ENCODE measurements around the gene NKIRAS1.

The NKIRAS1 gene

GRCh38 chr3:23916886-23917678, at the start of gene NKIRAS1, which contains the start of gene RPL15:
Gene NKIRAS1 (minus strand): TSS chr3:23916990. CDS start chr3:23910904, 6,086 bp downstream.
Gene RPL15 (plus strand): TSS chr3:23917132. CDS start chr3:23917860, 728 bp downstream.
- DNase-seq, result peak; percentile 97

- no peak for DNase-seq
Measured at GRCh38 chr3:23966328-23966727, 49.5 kb upstream of the NKIRAS1 start.

GRCh38 chr3:23964537-23965235, 47.9 kb upstream of the NKIRAS1 start:
- no peak for DNase-seq

GRCh38 chr3:23961913-23962312, 45.1 kb upstream of the NKIRAS1 start:
- no peak for DNase-seq

- DNase-seq, result no peak
Measured at GRCh38 chr3:23961066-23961465, 44.3 kb upstream of the NKIRAS1 start.

GRCh38 chr3:23960649-23961048, 43.9 kb upstream of the NKIRAS1 start:
- no peak for DNase-seq

- DNase-seq, result no peak
Measured at GRCh38 chr3:23959135-23959900, 42.5 kb upstream of the NKIRAS1 start.

- no peak for DNase-seq
Measured at GRCh38 chr3:23956701-23957100, 39.9 kb upstream of the NKIRAS1 start.

GRCh38 chr3:23954144-23954543, 37.4 kb upstream of the NKIRAS1 start:
- DNase-seq, result no peak

GRCh38 chr3:23953523-23953922, 36.7 kb upstream of the NKIRAS1 start:
- DNase-seq, result no peak

GRCh38 chr3:23952646-23953045, 35.9 kb upstream of the NKIRAS1 start:
- no peak for DNase-seq

- no peak for DNase-seq
Measured at GRCh38 chr3:23950293-23950692, 33.5 kb upstream of the NKIRAS1 start.

- DNase-seq, result no peak
Measured at GRCh38 chr3:23949784-23950183, 33.0 kb upstream of the NKIRAS1 start.

GRCh38 chr3:23948761-23949160, 32.0 kb upstream of the NKIRAS1 start:
- no peak for DNase-seq

- peak; percentile 99 for DNase-seq
Measured at GRCh38 chr3:23945913-23946687, 29.3 kb upstream of the NKIRAS1 start.

- no peak for DNase-seq
Measured at GRCh38 chr3:23945663-23945912, 28.8 kb upstream of the NKIRAS1 start.

- peak; percentile 85 for DNase-seq
Measured at GRCh38 chr3:23944861-23945662, 28.3 kb upstream of the NKIRAS1 start, which contains the start of gene NR1D2. Gene NR1D2 (plus strand): TSS chr3:23945286. CDS start chr3:23945579, 293 bp downstream.

- no peak for DNase-seq
Measured at GRCh38 chr3:23944007-23944783, 27.4 kb upstream of the NKIRAS1 start.

- no peak for DNase-seq
Measured at GRCh38 chr3:23942546-23942945, 25.8 kb upstream of the NKIRAS1 start.

- DNase-seq, result no peak
Measured at GRCh38 chr3:23941440-23941839, 24.6 kb upstream of the NKIRAS1 start.

GRCh38 chr3:23940775-23941174, 24.0 kb upstream of the NKIRAS1 start:
- no peak for DNase-seq
